Adrenal gland (tissue), 5 donors: Measurements from ENCODE around the gene EPHB6.

Experiments
- CTCF ChIP-seq, 6 experiments: fragments of 450-650 bp in 4 of 6; fragments of 200-600 bp in 2 of 6; sonication (generic) in 1 of 6; IDR thresholded peaks; 1 replicate in 5 of 6; 2 replicates in 1 of 6; pipeline versions ENCODE4 v1.5.1 to v1.8.0; 2016 to 2021; ENCODE audit warnings: antibody characterized with exemption in 6 of 6, mild to moderate bottlenecking in 2 of 6, moderate library complexity in 1 of 6
- POLR2A ChIP-seq, 2 donors: fragments of 450-650 bp; IDR thresholded peaks; one replicate each; pipeline ENCODE4 v1.6.1; 2017; ENCODE audit warnings: antibody characterized with exemption in 2 of 2, mild to moderate bottlenecking in 2 of 2, moderate library complexity in 1 of 2
- donor health status: DM: no; HTN: no; CAD: no.

- TF ChIP-seq POLR2A (IDR thresholded peaks at IDR 0.05) (no peak), CTCF (IDR thresholded peaks at IDR 0.05) (no peak)
Observed at GRCh38 chr7:142808461-142808801, 46.4 kb upstream of the EPHB6 start.
